NCI-H524 treated with DMSO at 0.1 percent for 48 hours (cell line): ENCODE results near the gene PBX1.

ENCODE experiments used
- DNase-seq: peaks from one replicate; lab custom pipeline; 2025; lab: John Stamatoyannopoulos, UW

PBX1 gene

GRCh38 chr1:164876398-164877116 lies 317.6 kb downstream of the PBX1 start:
- DNase-seq: no peak

- no peak for DNase-seq
Observed at GRCh38 chr1:164880199-164880598, 321.2 kb downstream of the PBX1 start.

- no peak for DNase-seq
Observed at GRCh38 chr1:164880644-164881043, 321.7 kb downstream of the PBX1 start.

- no peak for DNase-seq
Observed at GRCh38 chr1:164885311-164885710, 326.3 kb downstream of the PBX1 start.

- DNase-seq: no peak
Observed at GRCh38 chr1:164886101-164886500, 327.1 kb downstream of the PBX1 start.

DNA sequence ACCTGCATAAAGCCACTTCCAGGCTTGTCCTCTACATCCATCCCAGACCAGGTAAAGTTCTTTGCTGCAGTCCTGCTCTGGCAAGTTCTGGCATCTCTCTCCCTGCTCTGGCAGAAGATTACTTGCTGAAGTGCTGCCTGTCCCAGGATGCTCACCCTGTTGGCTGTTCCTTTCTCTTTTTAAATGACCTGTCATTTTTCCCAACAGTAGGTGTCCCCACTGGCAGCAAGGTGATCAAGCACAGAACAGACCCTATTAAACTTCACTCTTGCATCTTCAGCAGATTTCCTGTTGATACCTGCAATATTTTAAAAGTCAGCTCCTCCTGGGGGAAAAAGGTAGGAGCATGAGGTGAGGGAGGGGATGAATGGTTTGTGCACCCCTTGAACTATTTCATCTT lies 332.6 kb downstream of the PBX1 start:
- DNase-seq: no peak

GRCh38 chr1:164895026-164895912 lies 336.3 kb downstream of the PBX1 start:
- DNase-seq: no peak

GRCh38 chr1:164901031-164901430 lies 342.0 kb downstream of the PBX1 start:
- DNase-seq: no peak
